DOHH2 (cell line): Measurements from ENCODE around the gene TEC.

Source experiments
- CTCF ChIP-seq: fragments of 200-600 bp; sonication (generic); IDR thresholded peaks from one replicate; pipeline ENCODE4 v1.5.1; 2014; ENCODE audit warnings: antibody characterized with exemption, mild to moderate bottlenecking, low read depth, low read length; ENCODE audit not compliant: poor library complexity, severe bottlenecking
- EZH2phosphoT487 ChIP-seq: fragments of 200-600 bp; sonication (generic); IDR thresholded peaks from 2 replicates; pipeline ENCODE4 v1.6.1; 2017; ENCODE audit warnings: borderline replicate concordance, mild to moderate bottlenecking, antibody characterized with exemption, low read length, moderate library complexity, mixed read lengths

- no peak for TF ChIP-seq CTCF
- TF ChIP-seq EZH2phosphoT487, result no peak
Measured at GRCh38 chr4:48262484-48262883, 7.2 kb downstream of the TEC start.
